GM15510 (cell line): ENCODE measurements around the gene GALNT6.
A peak's percentile ranks its signal among the peaks of the same experiment; 100 is the strongest.

ENCODE experiments used
- POLR2A ChIP-seq: IDR thresholded peaks from 3 replicates; pipeline ENCODE4 v1.6.1; 2011; ENCODE audit warnings: borderline replicate concordance; ENCODE audit not compliant: insufficient read length; ENCODE audit errors: extremely low read depth

The GALNT6 gene

DNA sequence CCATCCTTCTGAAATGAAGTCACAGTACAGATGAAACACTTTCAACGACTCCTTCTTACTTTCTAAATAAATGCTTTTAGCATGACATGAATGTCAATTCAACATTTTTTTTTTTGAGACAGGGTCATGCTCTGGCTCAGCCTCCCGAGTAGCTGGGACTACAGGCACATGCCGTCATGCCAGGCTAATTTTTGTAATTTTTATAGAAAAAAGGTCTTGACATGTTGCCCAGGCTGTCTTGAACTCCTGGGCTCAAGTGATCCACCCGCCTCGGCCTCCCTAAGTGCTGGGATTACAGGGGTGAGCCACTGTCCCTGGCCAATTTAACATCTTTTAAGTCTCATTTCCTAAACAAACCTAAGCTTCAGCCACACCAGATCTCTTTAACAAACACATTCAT lies 16.4 kb downstream of the GALNT6 start:
- TF ChIP-seq POLR2A: no peak

DNA sequence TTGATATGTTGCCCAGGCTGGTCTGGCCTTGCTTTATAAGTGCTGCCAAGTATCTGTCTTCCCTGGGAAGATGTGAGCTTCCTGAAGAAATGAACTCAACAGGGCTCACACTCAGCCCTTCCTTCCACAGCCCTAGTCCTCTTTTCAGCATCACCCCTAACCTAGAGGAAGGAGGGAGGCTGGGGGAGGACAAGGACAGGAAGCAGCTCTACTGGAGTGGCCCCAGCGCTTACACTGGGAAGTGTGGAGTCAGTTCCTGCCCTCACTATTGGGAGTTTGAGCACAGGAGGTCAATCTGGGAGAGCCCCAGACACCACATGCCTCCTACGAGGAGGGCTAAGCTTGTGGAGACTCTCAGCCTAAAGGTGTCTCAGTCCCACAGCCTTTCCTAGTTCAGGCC lies 16.8 kb downstream of the GALNT6 start:
- TF ChIP-seq POLR2A: no peak

DNA sequence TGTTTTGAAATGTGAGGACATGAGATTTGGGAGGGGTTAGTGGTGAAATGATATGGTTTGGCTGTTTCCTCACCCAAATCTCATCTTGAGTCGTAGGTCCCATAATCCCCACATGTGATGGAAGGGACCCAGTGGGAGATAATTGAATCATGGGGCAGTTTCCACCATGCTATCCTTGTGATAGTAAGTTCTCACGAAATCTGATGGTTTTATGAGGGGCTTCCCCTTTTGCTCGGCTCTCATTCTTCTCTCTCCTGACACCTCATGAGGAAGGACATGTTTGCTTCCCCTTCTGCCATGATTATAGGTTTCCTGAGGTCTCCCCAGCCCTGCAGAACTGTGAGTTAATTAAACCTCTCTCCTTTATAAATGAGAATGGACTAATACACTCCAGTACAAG lies 18.0 kb downstream of the GALNT6 start:
- no peak for TF ChIP-seq POLR2A

DNA sequence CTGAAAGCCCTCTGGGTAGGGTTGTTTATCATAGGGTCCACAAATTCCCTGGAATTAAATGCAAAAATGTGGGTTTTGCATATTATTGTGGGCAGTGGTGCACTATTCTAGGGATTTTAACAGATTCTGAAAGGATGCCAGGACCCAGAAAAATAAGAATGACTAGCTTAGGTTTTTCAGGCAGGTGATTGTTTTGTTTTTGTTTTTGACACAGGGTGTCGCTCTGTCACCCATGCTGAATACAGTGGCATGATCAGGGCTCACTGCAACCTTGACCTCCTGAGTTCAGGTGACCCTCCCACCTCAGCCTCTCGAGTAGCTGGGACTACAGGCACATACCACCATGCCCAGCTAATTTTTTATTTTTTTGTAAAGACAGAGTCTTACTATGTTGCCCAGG lies 19.2 kb downstream of the GALNT6 start:
- TF ChIP-seq POLR2A: no peak

DNA sequence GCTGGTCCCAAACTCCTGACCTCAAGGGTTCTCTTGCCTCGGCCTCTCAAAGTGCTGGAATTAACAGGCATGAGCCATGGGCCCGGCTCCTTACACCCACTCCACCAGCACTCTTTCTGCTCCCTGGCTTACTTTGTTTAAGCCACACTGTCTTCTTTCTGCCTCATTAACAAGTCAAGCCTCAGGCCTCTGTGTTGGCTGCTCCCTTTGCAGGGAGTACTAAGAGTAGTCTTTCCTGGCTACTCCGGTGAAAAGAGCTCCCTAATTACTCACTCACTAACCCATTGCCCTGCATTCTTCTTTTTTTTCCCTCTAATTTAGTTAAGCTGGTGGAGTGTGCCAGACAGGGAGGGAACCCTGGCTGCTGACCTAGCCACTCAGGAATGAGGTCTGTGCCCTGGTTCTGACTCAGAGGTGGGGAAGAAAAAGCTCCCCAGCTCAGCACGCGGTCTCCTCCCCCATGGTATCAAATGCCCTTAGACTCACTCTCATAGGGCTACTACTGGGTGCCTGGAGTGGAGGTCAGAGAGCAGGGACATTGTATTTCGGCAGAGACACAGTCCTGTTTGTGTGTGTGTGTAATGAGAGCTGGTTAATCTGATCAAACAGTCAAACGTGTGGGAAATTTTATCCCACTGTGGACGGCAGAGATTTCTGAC lies 19.8 kb downstream of the GALNT6 start:
- no peak for TF ChIP-seq POLR2A

DNA sequence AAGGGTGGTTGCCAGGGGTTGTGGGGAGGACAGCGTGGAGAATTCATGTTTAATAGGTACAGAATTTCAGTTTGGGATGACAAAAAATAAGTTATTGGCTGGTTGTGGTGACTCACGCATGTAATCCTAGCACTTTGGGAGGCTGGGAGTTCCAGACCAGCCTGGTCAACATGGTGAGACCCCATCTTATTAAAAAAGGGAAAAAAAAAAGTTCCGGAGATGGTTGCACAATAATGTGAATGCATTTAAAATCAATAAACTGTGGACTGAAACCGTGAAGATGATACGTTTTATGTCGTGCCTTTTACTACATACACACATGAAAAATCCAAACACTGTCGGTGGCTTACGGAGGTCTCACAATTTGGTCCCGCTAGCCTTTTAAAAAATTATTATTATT lies 20.5 kb downstream of the GALNT6 start:
- TF ChIP-seq POLR2A: no peak

DNA sequence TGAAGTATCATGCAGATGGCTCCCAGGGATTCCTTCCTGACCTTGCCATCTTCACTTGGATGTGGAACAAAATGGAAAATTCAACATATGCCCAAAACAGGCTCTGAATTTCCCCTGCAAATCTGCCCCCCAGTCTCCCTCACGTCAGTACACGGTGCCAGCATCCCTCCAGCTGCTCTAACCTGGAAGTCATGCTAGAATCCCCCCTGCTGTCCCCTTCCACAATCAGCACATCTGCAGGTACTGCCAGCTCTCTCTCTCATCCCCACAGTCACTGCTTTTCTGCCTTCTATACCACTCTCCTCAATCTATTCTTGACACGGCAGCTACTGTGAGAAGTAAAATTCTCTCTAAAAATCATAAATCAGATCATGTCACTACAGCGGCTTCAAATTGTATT lies 21.6 kb downstream of the GALNT6 start:
- no peak for TF ChIP-seq POLR2A

DNA sequence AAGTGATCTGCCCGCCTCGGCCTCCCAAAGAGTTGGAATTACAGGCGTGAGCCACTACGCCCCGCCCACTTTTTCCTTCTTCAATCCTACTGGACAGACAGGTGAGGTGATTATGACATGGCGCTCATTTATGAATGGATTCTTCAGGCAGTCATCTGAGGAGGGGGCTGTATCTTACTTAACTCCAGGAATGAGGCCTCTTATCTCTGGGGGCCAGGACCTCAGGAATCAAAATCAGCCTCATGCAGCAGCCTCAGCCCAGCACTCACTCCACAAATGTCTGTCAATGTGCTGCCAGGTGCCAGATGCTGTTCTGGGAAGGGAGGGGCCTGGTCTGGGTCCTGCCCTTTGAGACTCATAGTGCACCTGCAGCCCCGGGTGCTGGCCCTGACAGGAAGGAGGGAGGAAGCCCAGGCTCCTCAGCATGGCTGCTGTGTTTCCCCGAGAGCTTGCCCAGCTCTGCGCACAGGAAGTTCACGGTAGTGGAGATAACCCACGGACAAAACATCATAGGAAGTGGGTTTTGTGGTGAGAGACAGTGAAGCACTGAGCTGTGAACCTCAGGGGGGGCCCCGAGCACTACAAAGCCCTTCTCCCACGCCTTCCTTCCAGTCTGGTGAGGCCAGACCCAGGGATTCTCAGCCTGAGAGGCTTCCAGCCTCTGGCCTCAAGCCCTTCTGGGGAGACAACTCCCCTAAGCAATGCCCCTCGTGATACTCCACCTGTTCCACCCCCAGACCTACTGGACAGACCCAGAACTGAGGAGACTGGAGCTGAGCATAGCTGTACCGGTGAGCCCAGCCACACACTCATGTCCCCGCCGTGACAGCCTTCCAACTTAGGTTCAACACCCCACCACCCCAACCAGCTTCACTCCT lies 22.3 kb downstream of the GALNT6 start:
- peak; percentile 19 for TF ChIP-seq POLR2A

DNA sequence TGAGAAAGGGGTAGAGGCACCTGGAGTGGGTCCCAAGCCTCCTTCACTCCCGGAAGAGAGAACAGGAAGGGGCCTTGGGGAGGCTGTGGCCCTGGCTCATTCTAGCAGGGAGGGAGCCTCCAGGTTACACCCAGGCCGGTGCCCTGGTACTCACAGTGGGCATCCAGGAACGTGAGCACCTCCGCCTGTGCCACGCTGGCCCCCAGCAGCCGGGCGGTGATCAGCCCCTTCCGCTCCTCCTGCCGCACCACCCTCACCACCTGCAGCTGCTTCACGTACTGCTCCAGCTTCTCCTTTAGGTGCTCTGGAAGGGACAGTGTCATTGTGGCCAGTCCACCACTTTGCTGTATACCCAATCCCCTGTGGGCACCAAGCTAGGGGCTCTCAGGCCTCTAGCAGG lies 25.9 kb downstream of the GALNT6 start:
- TF ChIP-seq POLR2A: no peak

DNA sequence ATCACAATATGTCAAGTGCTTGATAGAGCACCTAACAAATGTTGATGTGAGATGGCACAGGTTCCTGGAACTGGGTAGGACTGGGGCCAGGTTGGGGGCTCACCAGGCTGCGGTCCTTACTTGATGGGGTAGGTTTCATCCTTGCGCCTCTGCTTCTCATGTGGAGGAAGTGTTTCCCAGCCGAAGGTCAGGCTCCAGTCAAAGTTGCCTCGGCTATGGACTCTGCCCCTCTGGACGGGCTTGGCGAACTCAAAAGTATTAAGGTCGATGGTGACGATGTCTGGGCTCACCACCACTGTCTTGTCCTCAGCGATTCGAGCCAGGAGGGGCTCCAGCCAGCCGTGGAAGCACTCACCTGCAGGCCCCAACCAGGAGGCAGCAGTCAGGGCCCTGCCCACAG lies 27.2 kb downstream of the GALNT6 start:
- no peak for TF ChIP-seq POLR2A

DNA sequence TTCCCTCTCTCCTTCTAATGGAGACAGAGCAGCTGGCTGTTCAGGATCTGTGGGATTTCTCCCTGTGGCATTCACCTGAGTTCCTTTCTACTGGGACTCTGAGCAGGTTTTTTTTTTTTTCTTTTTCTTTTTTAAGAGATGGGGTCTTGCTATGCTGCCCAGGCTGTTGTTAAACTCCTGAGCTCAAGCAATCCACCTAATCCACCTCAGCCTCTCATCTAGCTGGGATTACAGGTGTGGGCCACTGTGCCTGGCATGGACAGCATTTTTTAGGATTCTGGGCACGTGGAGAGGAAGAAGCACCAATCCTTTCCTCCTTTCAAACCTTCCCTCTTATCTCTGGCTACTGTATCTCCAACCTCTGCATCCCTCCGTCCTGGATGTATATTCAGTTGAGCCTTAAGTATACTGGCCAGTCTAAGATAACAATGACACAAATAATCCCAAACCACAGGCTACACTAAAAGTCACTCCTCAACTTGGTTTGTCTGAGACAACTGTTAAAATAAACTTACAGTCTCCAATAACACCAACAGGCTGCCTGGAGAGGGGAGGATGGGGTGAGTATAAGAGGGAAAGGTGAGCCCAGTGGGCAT lies 28.4 kb downstream of the GALNT6 start:
- TF ChIP-seq POLR2A: no peak

DNA sequence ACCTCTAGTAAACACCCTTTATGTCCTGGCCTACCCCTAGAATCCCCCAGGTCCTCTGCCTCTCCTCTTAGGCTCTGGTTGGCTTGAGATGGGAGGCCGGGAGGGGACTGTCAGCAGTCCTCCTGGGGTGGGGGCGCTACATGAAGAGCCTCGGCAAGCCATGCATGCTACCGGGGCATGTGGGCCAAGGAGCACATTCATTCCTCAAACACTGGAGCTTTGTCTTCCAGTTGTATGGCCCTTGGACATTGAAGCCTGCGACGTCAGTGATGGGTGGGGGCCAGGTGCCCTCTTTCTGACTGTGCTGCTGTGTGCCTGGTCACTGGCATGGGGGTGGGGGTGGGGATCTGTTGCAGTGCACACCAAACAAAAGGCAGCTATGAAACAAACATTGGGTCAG lies 28.9 kb downstream of the GALNT6 start:
- no peak for TF ChIP-seq POLR2A

DNA sequence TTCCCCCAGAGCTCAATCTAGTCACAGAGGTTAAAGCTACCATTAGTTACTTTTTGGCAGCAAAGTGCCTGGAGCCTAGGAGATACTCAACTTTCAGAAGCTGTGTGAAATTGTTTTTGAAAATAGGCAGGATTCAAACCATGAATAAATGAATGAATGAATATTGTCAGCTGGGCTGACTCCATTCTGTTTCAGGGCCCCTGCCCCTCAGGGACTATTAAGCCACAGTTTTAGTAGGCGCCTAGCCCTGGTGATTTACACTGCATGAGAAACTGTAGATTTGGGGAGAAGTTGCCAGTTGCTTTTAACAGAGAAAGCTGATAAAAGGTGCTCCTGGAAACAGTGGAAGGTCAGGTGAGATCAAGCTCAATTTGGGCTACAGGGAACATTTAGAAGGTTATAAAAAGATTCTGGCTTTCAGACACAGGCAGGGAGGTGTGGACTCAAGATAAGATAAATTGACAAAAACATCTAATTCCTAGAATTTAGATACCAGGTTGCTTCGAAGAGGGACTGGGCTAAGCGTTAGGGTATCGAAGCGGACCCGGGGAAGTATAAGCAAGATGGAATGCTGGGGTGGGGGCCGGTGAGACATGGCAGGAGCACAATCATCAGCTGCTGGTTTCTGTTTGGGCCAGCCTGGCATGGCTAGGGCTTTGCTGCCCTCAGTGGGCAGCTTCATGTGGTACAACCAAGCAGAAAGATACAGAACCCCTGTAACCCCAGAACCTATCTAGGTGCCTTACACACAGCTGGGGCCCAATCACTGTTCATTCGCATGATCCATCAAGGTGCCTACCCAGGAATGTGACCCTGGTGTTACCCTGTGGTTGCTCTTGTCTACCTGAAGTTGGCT lies 29.8 kb downstream of the GALNT6 start:
- TF ChIP-seq POLR2A: no peak

DNA sequence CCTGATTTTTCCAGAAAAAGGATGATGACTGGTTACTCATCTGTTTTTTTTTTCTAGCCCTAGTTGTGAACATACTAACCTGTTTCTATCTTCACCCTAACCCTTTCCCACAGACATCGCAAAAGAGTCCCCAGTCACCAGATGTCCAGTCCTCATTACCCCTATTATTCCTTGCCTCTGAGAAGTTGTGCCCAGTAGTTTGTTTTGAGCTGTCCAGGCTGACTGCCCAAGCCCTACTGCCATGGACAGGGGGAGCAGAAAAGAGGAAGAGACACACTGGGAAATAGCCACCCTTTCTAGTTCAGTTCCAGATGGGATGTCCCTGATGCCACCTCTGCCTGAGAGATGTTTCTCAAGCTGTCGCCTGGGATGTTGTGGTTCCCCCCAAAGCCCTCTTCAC lies 30.9 kb downstream of the GALNT6 start:
- TF ChIP-seq POLR2A: no peak

DNA sequence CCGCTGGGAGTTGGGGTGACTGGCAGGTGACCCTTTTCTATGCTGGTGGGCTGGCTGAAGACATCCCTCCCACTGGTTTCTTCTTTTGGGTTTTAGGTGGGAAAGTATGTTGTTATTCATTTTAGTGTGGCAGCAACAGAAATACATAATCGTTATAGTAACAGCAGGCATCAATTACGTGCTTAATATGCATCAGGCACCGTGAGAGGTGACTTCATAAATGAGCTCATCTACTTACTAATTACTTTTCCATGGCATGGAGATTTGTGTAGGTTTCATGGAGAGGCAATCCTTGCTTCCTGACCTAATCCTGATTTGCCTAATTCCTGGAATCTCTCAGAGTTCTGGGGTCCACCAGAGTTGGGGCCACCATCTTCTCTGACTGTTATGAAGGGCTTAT lies 31.4 kb downstream of the GALNT6 start:
- TF ChIP-seq POLR2A: no peak

DNA sequence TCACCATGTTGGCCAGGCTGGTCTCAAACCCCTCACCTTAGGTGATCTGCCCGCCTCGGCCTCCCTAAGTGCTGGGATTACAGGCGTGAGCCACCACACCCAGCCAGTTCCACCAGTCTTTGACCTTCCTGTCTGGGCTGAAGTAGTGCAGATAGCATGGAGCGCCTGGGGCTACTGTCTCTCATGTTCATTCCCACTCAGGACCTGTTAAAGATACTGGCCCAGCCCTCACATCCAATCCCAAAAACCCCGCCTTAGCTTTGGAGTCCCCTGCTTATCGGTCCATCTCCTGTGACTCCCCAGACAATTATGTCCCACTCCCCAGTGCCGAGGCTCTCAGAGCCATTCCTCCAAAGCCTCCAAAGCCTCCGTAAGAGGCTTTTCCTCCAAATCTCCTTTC lies 32.7 kb downstream of the GALNT6 start:
- no peak for TF ChIP-seq POLR2A
